Urinary bladder (tissue), 4 donors: Measurements from ENCODE around the gene OR10A2. TPM values are rescaled to one million over a fixed set of nuclear protein-coding genes. Genes with fewer than 3 reads are reported as not detected.
"Not testable (repeated sequence)": the region's sequence is repeated elsewhere in the genome, so short reads cannot be mapped to it uniquely, and the experiment has no call there.

Source experiments
- DNase-seq: peaks from one replicate; pipeline ENCODE4 v3.0.0-alpha.2; 2015; ENCODE audit errors: extremely low spot score
- H3K27ac ChIP-seq: one replicate; pipeline ENCODE4 v1.5.1; 2013; ENCODE audit warnings: low read depth, mild to moderate bottlenecking, moderate library complexity
- H3K36me3 ChIP-seq: one replicate; pipeline ENCODE4 v1.6.1; 2013; ENCODE audit warnings: mild to moderate bottlenecking, moderate library complexity; ENCODE audit not compliant: insufficient read depth
- H3K4me1 ChIP-seq: one replicate; pipeline ENCODE4 v1.6.1; 2013; ENCODE audit warnings: mild to moderate bottlenecking, moderate library complexity; ENCODE audit not compliant: insufficient read depth
- H3K4me3 ChIP-seq: one replicate; pipeline ENCODE4 v1.5.1; 2013; ENCODE audit warnings: low read depth, low read length
- WGBS: extraction: QIAGEN DNeasy Blood & Tissue Kit; methylation state at CpG from one replicate; pipeline ENCODE4 v1.1.7; 2013; 5-methylcytosine and 5-hydroxymethylcytosine counted together
- polyA plus RNA-seq: library from polyadenylated mRNA; stranded (reverse); fragments of 200-250 nt; gene quantifications from one replicate; pipeline ENCODE4 v1.2.3, GENCODE V29; 2013
- total RNA-seq: library from RNA; depleted of rRNA; stranded (reverse); fragments of >200 nt; gene quantifications from one replicate; pipeline ENCODE4 v1.2.3, GENCODE V29; 2014
- donor health status: healthy with polysubstance abuse.
- donor health status: healthy.

The OR10A2 gene
- total and polyA plus RNA-seq, 2 donors = not detected

GRCh38 chr11:6854801-6855200 lies 8.1 kb upstream of the OR10A2 start:
- 95% methylated on average over 6 of the region's 6 CpGs for WGBS
- not testable (repeated sequence) for DNase-seq, H3K4me3 ChIP-seq, H3K27ac ChIP-seq, H3K4me1 ChIP-seq, H3K36me3 ChIP-seq

- Histone ChIP-seq H3K27ac (no peak overlapping the region), H3K4me3 (no peak overlapping the region), H3K4me1 (no peaks in the 10 kb centered on the region), H3K36me3 (no peaks in the 10 kb centered on the region)
- DNase-seq = no peak
- 26% methylated on average over 1 of the region's 1 CpG for WGBS
These were observed 6.8 kb upstream of the OR10A2 start for GRCh38 chr11:6855971-6856541.

DNA sequence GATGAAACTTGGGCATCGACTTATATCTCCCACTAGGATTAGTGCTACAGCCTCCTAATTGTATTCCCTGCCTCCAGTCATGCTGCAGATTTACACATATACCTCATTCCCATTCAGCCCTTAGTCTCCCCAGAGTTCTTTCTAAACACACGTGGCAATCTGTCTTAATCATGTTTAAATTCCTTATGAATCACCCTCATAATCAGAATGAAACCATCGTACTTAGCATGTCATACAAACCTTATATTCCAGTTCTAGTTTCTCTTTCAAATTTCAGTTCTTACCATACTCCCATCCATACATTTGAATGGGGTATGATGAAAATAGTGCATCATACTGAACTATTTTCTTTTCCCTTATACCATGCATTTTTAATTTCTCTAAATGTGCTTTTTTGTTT lies 6.0 kb upstream of the OR10A2 start:
- DNase-seq = no peak

GRCh38 chr11:6864438-6864837 lies 1.6 kb downstream of the OR10A2 start:
- no peaks in the 10 kb centered on the region for H3K4me1 ChIP-seq
- H3K4me3 ChIP-seq = no peak overlapping the region
- DNase-seq = no peak
- WGBS = 86% methylated on average over 1 of the region's 1 CpG
- no peak overlapping the region for H3K27ac ChIP-seq
- H3K36me3 ChIP-seq = no peaks in the 10 kb centered on the region

More for the DNA sequence above, 6.0 kb upstream of the OR10A2 start:
- 51% methylated on average over 3 of the region's 3 CpGs for WGBS
- H3K4me1 ChIP-seq = no peaks in the 10 kb centered on the region
- no peaks in the 10 kb centered on the region for H3K36me3 ChIP-seq
- no peak overlapping the region for H3K4me3 ChIP-seq
- H3K27ac ChIP-seq = no peak overlapping the region

- no peak overlapping the region for H3K27ac ChIP-seq
- WGBS = 83% methylated on average over 1 of the region's 1 CpG
- H3K36me3 ChIP-seq = no peaks in the 10 kb centered on the region
- H3K4me3 ChIP-seq = no peak overlapping the region
- DNase-seq = no peak
- H3K4me1 ChIP-seq = no peaks in the 10 kb centered on the region
These were observed 8.4 kb downstream of the OR10A2 start for GRCh38 chr11:6871278-6871677.

GRCh38 chr11:6875761-6876160 lies 12.9 kb downstream of the OR10A2 start:
- Histone ChIP-seq H3K4me1 (no peaks in the 10 kb centered on the region), H3K36me3 (no peaks in the 10 kb centered on the region), H3K4me3 (no peak overlapping the region), H3K27ac (no peak overlapping the region)
- DNase-seq = no peak
- 82% methylated on average over 2 of the region's 2 CpGs for WGBS

GRCh38 chr11:6876325-6876724 lies 13.5 kb downstream of the OR10A2 start, which contains the start of gene OR10A4:
Gene OR10A4, plus strand, starts transcription at chr11:6876625. Its CDS starts 23 bp downstream, at chr11:6876648.
- no peaks in the 10 kb centered on the region for H3K36me3 ChIP-seq
- no peaks in the 10 kb centered on the region for H3K4me1 ChIP-seq
- DNase-seq = no peak
- H3K4me3 ChIP-seq = no peak within 1 kb of the TSS
- no peak within 1 kb of the TSS for H3K27ac ChIP-seq
- 91% methylated on average over 1 of the region's 1 CpG for WGBS

DNA sequence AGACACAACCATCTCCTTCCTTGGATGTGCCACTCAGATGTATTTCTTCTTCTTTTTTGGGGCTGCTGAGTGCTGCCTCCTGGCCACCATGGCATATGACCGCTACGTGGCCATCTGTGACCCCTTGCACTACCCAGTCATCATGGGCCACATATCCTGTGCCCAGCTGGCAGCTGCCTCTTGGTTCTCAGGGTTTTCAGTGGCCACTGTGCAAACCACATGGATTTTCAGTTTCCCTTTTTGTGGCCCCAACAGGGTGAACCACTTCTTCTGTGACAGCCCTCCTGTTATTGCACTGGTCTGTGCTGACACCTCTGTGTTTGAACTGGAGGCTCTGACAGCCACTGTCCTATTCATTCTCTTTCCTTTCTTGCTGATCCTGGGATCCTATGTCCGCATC lies 14.1 kb downstream of the OR10A2 start:
- 87% methylated on average over 3 of the region's 3 CpGs for WGBS
- H3K4me1 ChIP-seq = no peaks in the 10 kb centered on the region
- H3K4me3 ChIP-seq = no peak overlapping the region
- H3K36me3 ChIP-seq = no peaks in the 10 kb centered on the region
- DNase-seq = no peak
- H3K27ac ChIP-seq = no peak overlapping the region

DNA sequence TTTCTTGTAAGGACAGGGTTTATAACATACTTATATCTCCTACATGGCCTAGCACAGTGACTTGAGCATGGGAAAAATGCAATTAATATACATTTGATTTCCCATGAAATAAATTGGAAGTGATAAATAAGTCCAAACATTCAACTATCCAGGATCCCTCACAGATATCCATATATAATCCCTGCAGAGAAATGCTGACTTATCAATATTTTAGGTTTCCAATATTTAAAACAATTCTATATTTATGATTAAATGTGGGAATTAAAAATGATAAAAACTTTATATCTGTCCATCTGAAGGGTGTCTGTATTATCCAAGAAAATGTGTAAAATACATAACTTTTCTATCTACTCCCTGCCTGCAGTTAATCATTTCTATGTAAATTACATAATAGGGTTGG lies 19.9 kb downstream of the OR10A2 start:
- DNase-seq = no peak
- H3K4me1 ChIP-seq = no peaks in the 10 kb centered on the region
- H3K4me3 ChIP-seq = no peak overlapping the region

DNA sequence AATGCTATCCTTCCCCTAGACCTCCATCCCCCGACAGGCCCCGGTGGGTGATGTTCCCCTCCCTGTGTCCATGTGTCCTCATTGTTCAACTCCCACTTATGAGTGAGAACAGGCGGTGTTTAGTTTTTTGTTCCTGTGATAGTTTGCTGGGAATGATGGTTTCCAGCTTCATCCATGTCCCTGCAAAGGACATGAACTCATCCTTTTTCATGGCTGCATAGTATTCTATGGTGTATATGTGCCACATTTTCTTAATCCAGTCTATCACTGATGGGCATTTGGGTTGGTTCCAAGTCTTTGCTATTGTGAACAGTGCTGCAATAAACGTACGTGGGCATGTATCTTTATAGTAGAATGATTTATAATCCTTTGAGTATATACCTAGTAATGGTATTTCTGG lies 24.9 kb downstream of the OR10A2 start:
- not testable (repeated sequence) for H3K27ac ChIP-seq, H3K4me1 ChIP-seq, DNase-seq, H3K36me3 ChIP-seq, H3K4me3 ChIP-seq
- WGBS = 91% methylated on average over 5 of the region's 5 CpGs

More for the DNA sequence above, 19.9 kb downstream of the OR10A2 start:
- Histone ChIP-seq H3K27ac (no peak overlapping the region), H3K36me3 (no peaks in the 10 kb centered on the region)

DNA sequence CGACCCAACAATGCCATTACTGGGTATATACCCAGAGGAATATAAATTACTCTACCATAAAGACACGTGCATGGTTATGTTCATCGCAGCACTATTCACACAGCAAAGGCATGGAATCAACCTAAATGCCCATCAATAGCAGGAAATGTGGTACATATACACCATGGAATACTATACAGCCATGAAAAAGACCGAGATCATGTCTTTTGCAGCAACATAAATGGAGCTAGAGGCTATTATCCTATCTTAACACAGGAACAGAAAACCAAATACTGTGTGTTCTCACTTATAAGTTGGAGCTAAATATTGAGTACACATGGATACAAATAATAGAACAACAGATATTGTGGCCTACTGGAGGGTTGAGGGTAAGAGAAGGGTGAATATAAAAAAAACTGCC lies 26.0 kb downstream of the OR10A2 start:
- whole genome bisulfite sequencing = 86% methylated on average over 4 of the region's 4 CpGs
- no peaks in the 10 kb centered on the region for H3K4me1 ChIP-seq
- H3K36me3 ChIP-seq = no peaks in the 10 kb centered on the region
- H3K4me3 ChIP-seq = no peak overlapping the region
- H3K27ac ChIP-seq = no peak overlapping the region
- no peak for DNase-seq

GRCh38 chr11:6889835-6890234 lies 27.0 kb downstream of the OR10A2 start:
- H3K27ac ChIP-seq = no peak overlapping the region
- DNase-seq = no peak
- H3K4me1 ChIP-seq = no peaks in the 10 kb centered on the region
- WGBS = 90% methylated on average over 1 of the region's 1 CpG
- no peaks in the 10 kb centered on the region for H3K36me3 ChIP-seq
- no peak overlapping the region for H3K4me3 ChIP-seq

GRCh38 chr11:6892400-6892799 lies 29.5 kb downstream of the OR10A2 start, which contains the start of gene OR2D2:
Gene OR2D2, minus strand, starts transcription at chr11:6892500. Its CDS starts 0 bp downstream, at chr11:6892500.
- DNase-seq = no peak

DNA sequence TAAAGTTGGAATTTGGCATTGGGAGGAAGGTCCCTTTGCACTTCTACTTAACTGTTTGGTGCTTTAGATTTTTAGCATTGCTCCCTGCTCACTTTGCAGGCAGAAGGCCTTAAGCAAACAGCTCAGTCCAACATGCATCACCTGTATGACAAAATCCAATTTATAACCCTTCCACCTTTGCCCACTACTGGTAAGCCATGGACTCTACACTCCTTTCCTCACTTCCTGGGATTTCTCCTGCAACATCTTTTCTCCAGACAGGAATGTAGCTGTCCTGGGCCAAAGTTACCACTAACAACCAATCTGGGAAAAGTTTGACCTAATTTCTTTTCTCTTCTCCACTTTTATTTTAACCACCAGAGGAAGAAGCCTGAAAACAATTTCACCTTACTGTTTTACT lies 31.2 kb downstream of the OR10A2 start:
- DNase-seq = no peak
- H3K4me3 ChIP-seq = no peak overlapping the region

More at GRCh38 chr11:6892400-6892799, 29.5 kb downstream of the OR10A2 start, which contains the start of gene OR2D2:
- no peaks in the 10 kb centered on the region for H3K4me1 ChIP-seq
- H3K27ac ChIP-seq = no peak within 1 kb of the TSS
- no peak within 1 kb of the TSS for H3K4me3 ChIP-seq
- WGBS = 85% methylated on average over 2 of the region's 2 CpGs
- H3K36me3 ChIP-seq = no peaks in the 10 kb centered on the region

DNA sequence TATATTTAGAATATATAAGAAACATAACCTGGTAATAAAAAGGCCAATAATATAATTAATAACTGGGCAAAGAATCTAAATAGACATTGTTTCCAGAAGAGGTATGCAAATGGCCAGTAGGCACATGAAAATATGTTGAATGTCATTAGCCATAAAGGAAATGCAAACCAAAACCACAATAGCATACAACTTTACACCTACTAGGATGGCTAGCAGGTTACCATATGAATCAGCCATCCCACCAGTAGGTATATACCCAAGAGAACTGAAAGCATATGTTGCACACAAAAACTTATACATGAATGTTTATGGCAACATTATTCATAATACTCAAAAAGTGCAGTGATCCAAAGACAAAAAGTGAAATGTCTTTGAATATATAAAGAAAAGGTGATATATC lies 32.2 kb downstream of the OR10A2 start:
- Histone ChIP-seq H3K4me1 (no peaks in the 10 kb centered on the region), H3K4me3 (no peak overlapping the region), H3K27ac (no peak overlapping the region), H3K36me3 (no peaks in the 10 kb centered on the region)
- no peak for DNase-seq

More for the DNA sequence above, 31.2 kb downstream of the OR10A2 start:
- Histone ChIP-seq H3K27ac (no peak overlapping the region), H3K36me3 (no peaks in the 10 kb centered on the region), H3K4me1 (no peaks in the 10 kb centered on the region)
